ENCODE data around the gene NOG.

The NOG gene

DNA sequence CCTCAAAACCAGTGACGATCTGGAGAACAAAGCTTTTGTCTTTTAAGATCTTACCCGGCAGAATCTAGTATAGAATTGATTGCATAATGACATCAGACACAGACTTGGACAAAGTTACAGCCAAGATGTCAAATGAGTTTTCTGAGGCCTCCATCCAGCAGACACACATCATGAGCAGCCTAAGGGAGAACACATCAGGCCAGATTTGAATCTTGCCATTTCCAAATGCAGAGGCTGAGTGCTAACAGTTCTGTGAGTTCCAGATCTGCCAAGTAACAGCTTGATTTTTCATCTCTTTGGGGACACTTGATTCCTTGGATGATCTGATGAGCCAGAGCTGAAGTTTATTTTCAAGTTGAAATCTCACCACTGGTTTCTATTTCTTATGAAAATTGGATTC is 21.0 kb downstream of the NOG start:
- TF ChIP-seq, protein P1, sequence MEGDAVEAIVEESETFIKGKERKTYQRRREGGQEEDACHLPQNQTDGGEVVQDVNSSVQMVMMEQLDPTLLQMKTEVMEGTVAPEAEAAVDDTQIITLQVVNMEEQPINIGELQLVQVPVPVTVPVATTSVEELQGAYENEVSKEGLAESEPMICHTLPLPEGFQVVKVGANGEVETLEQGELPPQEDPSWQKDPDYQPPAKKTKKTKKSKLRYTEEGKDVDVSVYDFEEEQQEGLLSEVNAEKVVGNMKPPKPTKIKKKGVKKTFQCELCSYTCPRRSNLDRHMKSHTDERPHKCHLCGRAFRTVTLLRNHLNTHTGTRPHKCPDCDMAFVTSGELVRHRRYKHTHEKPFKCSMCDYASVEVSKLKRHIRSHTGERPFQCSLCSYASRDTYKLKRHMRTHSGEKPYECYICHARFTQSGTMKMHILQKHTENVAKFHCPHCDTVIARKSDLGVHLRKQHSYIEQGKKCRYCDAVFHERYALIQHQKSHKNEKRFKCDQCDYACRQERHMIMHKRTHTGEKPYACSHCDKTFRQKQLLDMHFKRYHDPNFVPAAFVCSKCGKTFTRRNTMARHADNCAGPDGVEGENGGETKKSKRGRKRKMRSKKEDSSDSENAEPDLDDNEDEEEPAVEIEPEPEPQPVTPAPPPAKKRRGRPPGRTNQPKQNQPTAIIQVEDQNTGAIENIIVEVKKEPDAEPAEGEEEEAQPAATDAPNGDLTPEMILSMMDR (IDR thresholded peaks at IDR 0.05; ENCODE audit: poor library complexity, severe bottlenecking) = no peak
- H3K4me1 ChIP-seq (ENCODE audit: insufficient read depth, poor library complexity, severe bottlenecking) = no peaks in the 10 kb centered on the region
- ATAC-seq (ENCODE audit: low read depth) (no peak), DNase-seq (ENCODE audit: low spot score) (no peak)
- no peaks in the 10 kb centered on the region for H3K36me3 ChIP-seq (ENCODE audit: low read depth)
- no peak overlapping the region for H3K4me3 ChIP-seq (ENCODE audit: severe bottlenecking)
- no peak overlapping the region for H3K27ac ChIP-seq (ENCODE audit: poor library complexity, severe bottlenecking)
- H3K9me3 ChIP-seq (ENCODE audit: severe bottlenecking) = no peaks in the 10 kb centered on the region
- no peaks in the 10 kb centered on the region for H3K27me3 ChIP-seq (ENCODE audit: insufficient read depth, poor library complexity, severe bottlenecking)

DNA sequence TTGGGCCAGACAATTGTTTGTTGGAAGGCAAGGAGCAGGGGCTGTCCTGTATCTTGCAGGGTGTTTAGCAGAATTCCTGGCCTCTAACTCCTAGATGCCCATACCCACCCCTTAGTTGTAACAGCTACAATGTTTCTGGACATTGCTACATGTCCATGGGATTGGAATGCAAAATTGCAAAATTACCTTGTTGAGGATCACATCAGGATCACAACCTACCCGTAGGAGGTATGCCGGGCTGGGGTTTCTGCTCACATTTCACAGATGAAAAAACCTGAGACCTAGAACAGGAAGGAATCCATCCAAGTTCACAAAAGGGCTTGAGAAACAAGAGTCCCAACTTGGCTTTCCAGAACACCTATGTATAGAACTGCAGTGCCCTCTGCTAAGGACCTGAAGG is 22.7 kb downstream of the NOG start:
- Histone ChIP-seq H3K27me3 (ENCODE audit: insufficient read depth, poor library complexity, severe bottlenecking) (no peaks in the 10 kb centered on the region), H3K4me1 (ENCODE audit: insufficient read depth, poor library complexity, severe bottlenecking) (no peaks in the 10 kb centered on the region), H3K27ac (ENCODE audit: poor library complexity, severe bottlenecking) (no peak overlapping the region), H3K9me3 (ENCODE audit: severe bottlenecking) (no peaks in the 10 kb centered on the region), H3K36me3 (ENCODE audit: low read depth) (no peaks in the 10 kb centered on the region), H3K4me3 (ENCODE audit: severe bottlenecking) (no peak overlapping the region)
- DNase-seq (ENCODE audit: low spot score) (no peak), ATAC-seq (ENCODE audit: low read depth) (no peak)
- TF ChIP-seq, protein P1 (IDR thresholded peaks at IDR 0.05; ENCODE audit: poor library complexity, severe bottlenecking) = no peak

DNA sequence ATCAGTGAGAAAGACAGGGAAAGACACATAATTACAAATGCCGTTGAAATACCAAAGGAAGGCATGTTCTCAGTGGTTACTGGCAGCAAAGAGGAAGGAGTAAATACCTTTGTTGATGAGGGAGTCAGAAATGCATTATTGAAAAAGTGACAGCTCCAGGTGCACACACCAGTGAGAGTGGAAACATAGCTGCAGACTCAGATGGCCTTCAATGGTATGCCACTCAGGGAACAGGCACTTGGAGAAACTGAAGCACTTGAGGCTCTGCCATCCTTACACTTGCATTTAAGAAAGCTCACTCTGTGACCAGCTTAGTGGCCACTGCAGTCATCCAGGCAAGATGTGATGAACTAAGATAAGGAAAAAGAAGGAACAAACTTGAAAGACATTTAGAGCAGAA is 29.9 kb downstream of the NOG start:
- no peaks in the 10 kb centered on the region for H3K36me3 ChIP-seq (ENCODE audit: low read depth)
- DNase-seq (ENCODE audit: low spot score) = no peak
- no peak overlapping the region for H3K4me3 ChIP-seq (ENCODE audit: severe bottlenecking)
- H3K4me1 ChIP-seq (ENCODE audit: insufficient read depth, poor library complexity, severe bottlenecking) = no peaks in the 10 kb centered on the region
- no peak for ATAC-seq (ENCODE audit: low read depth)
- H3K27ac ChIP-seq (ENCODE audit: poor library complexity, severe bottlenecking) = no peak overlapping the region
- no peaks in the 10 kb centered on the region for H3K27me3 ChIP-seq (ENCODE audit: insufficient read depth, poor library complexity, severe bottlenecking)
- TF ChIP-seq, protein P1 (IDR thresholded peaks at IDR 0.05; ENCODE audit: poor library complexity, severe bottlenecking) = no peak
- H3K9me3 ChIP-seq (ENCODE audit: severe bottlenecking) = no peaks in the 10 kb centered on the region

GRCh38 chr17:56624309-56624708 is 30.8 kb downstream of the NOG start:
- no peak for ATAC-seq (ENCODE audit: low read depth)

GRCh38 chr17:56624912-56625311 is 31.4 kb downstream of the NOG start:
- DNase-seq (ENCODE audit: low spot score) = no peak
- Histone ChIP-seq H3K27ac (ENCODE audit: poor library complexity, severe bottlenecking) (no peak overlapping the region), H3K9me3 (ENCODE audit: severe bottlenecking) (no peaks in the 10 kb centered on the region)

More at GRCh38 chr17:56624309-56624708, 30.8 kb downstream of the NOG start:
- no peaks in the 10 kb centered on the region for H3K36me3 ChIP-seq (ENCODE audit: low read depth)
- TF ChIP-seq, protein P1 (IDR thresholded peaks at IDR 0.05; ENCODE audit: poor library complexity, severe bottlenecking) = no peak
- H3K4me1 ChIP-seq (ENCODE audit: insufficient read depth, poor library complexity, severe bottlenecking) = no peaks in the 10 kb centered on the region
- no peak overlapping the region for H3K4me3 ChIP-seq (ENCODE audit: severe bottlenecking)
- H3K9me3 ChIP-seq (ENCODE audit: severe bottlenecking) = no peaks in the 10 kb centered on the region
- H3K27me3 ChIP-seq (ENCODE audit: insufficient read depth, poor library complexity, severe bottlenecking) = no peaks in the 10 kb centered on the region
- no peak overlapping the region for H3K27ac ChIP-seq (ENCODE audit: poor library complexity, severe bottlenecking)
- DNase-seq (ENCODE audit: low spot score) = no peak

More at GRCh38 chr17:56624912-56625311, 31.4 kb downstream of the NOG start:
- no peak for ATAC-seq (ENCODE audit: low read depth)
- Histone ChIP-seq H3K27me3 (ENCODE audit: insufficient read depth, poor library complexity, severe bottlenecking) (no peaks in the 10 kb centered on the region), H3K36me3 (ENCODE audit: low read depth) (no peaks in the 10 kb centered on the region), H3K4me3 (ENCODE audit: severe bottlenecking) (no peak overlapping the region), H3K4me1 (ENCODE audit: insufficient read depth, poor library complexity, severe bottlenecking) (no peaks in the 10 kb centered on the region)
- TF ChIP-seq, protein P1 (IDR thresholded peaks at IDR 0.05; ENCODE audit: poor library complexity, severe bottlenecking) = no peak

Data from RWPE2 (cell line).